ENCODE measurements around the gene NR3C2.

The NR3C2 gene

GRCh38 chr4:148258535-148258934 lies 183.7 kb downstream of the NR3C2 start:
- no peak overlapping the region for H3K9ac ChIP-seq (ENCODE audit: low read length)
- H3K9me3 ChIP-seq (ENCODE audit: low read length) = no peaks in the 10 kb centered on the region
- H3K27ac ChIP-seq (ENCODE audit: low read depth, low read length) = no peak overlapping the region
- no peak overlapping the region for H3K4me3 ChIP-seq (ENCODE audit: low read depth in 1 of 2, low read length in 2 of 2)
- H3K4me1 ChIP-seq (ENCODE audit: insufficient read depth, low read length) = peaks cover 32% of the 10 kb centered on the region
- H3K27me3 ChIP-seq (ENCODE audit: control insufficient read depth in 1 of 2, insufficient read depth in 2 of 2, low read length in 2 of 2) = no peaks in the 10 kb centered on the region
- H3K36me3 ChIP-seq (ENCODE audit: insufficient read depth, low read length) = no peaks in the 10 kb centered on the region

DNA sequence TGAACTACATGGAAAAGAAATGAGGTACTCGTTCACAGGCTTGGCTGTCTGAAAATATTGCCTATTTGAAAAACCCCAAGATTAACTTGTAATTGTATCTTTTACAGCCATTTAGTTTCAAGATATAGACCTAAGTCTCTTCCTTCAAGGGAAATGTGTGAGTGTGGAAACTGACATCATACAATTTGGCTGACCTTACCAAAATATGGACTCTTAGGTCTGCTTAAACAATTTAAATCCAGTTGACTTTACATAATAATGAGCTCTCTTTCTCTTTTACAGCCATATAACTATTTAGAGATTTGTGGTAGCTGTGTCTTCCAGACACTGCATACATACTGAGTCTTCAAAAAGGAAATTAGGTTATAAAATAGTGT lies 186.9 kb downstream of the NR3C2 start:
- no peak overlapping the region for H3K4me3 ChIP-seq (ENCODE audit: low read depth in 1 of 2, low read length in 2 of 2)
- no peaks in the 10 kb centered on the region for H3K9me3 ChIP-seq (ENCODE audit: low read length)
- no peaks in the 10 kb centered on the region for H3K36me3 ChIP-seq (ENCODE audit: insufficient read depth, low read length)
- H3K9ac ChIP-seq (ENCODE audit: low read length) = no peak overlapping the region
- no peaks in the 10 kb centered on the region for H3K27me3 ChIP-seq (ENCODE audit: control insufficient read depth in 1 of 2, insufficient read depth in 2 of 2, low read length in 2 of 2)
- no peak overlapping the region for H3K27ac ChIP-seq (ENCODE audit: low read depth, low read length)
- H3K4me1 ChIP-seq (ENCODE audit: insufficient read depth, low read length) = peaks cover 17% of the 10 kb centered on the region

GRCh38 chr4:148254621-148255343 lies 187.4 kb downstream of the NR3C2 start:
- Histone ChIP-seq H3K27ac (ENCODE audit: low read depth, low read length) (no peak overlapping the region), H3K9ac (ENCODE audit: low read length) (no peak overlapping the region), H3K9me3 (ENCODE audit: low read length) (no peaks in the 10 kb centered on the region), H3K4me1 (ENCODE audit: insufficient read depth, low read length) (peaks cover 17% of the 10 kb centered on the region), H3K27me3 (ENCODE audit: control insufficient read depth in 1 of 2, insufficient read depth in 2 of 2, low read length in 2 of 2) (no peaks in the 10 kb centered on the region), H3K36me3 (ENCODE audit: insufficient read depth, low read length) (no peaks in the 10 kb centered on the region), H3K4me3 (ENCODE audit: low read depth in 1 of 2, low read length in 2 of 2) (no peak overlapping the region)

GRCh38 chr4:148253768-148254167 lies 188.4 kb downstream of the NR3C2 start:
- Histone ChIP-seq H3K4me3 (ENCODE audit: low read depth in 1 of 2, low read length in 2 of 2) (no peak overlapping the region), H3K9ac (ENCODE audit: low read length) (no peak overlapping the region), H3K4me1 (ENCODE audit: insufficient read depth, low read length) (peaks cover 12% of the 10 kb centered on the region), H3K9me3 (ENCODE audit: low read length) (no peaks in the 10 kb centered on the region), H3K36me3 (ENCODE audit: insufficient read depth, low read length) (no peaks in the 10 kb centered on the region), H3K27me3 (ENCODE audit: control insufficient read depth in 1 of 2, insufficient read depth in 2 of 2, low read length in 2 of 2) (no peaks in the 10 kb centered on the region), H3K27ac (ENCODE audit: low read depth, low read length) (no peak overlapping the region)

GRCh38 chr4:148248824-148249223 lies 193.4 kb downstream of the NR3C2 start:
- H3K27me3 ChIP-seq (ENCODE audit: control insufficient read depth in 1 of 2, insufficient read depth in 2 of 2, low read length in 2 of 2) = no peaks in the 10 kb centered on the region
- no peaks in the 10 kb centered on the region for H3K9me3 ChIP-seq (ENCODE audit: low read length)
- H3K4me1 ChIP-seq (ENCODE audit: insufficient read depth, low read length) = no peaks in the 10 kb centered on the region
- H3K36me3 ChIP-seq (ENCODE audit: insufficient read depth, low read length) = no peaks in the 10 kb centered on the region
- no peak overlapping the region for H3K4me3 ChIP-seq (ENCODE audit: low read depth in 1 of 2, low read length in 2 of 2)
- no peak overlapping the region for H3K27ac ChIP-seq (ENCODE audit: low read depth, low read length)
- no peak overlapping the region for H3K9ac ChIP-seq (ENCODE audit: low read length)

GRCh38 chr4:148245015-148245414 lies 197.2 kb downstream of the NR3C2 start:
- Histone ChIP-seq H3K27ac (ENCODE audit: low read depth, low read length) (no peak overlapping the region), H3K4me1 (ENCODE audit: insufficient read depth, low read length) (no peaks in the 10 kb centered on the region), H3K4me3 (ENCODE audit: low read depth in 1 of 2, low read length in 2 of 2) (no peak overlapping the region)

DNA sequence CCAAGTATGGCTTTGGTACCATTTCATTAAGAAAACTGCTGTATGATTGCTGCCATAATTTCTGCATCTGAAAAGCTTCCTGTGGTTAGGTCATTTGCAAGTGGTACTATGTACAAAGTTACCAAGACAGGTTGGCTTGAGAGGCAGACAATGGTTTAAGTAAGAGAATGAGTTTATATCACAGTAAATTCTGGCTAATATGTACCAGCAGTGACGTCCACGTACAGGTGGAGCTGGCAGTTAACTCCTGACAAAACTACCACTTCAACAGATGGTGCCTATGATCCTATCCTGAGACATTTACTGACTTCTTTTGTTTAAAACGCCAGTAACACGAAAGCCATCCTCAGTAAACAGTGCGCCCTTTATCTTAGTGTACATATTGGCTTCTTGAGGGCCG lies 198.4 kb downstream of the NR3C2 start:
- no peak overlapping the region for H3K4me3 ChIP-seq (ENCODE audit: low read depth in 1 of 2, low read length in 2 of 2)
- no peaks in the 10 kb centered on the region for H3K9me3 ChIP-seq (ENCODE audit: low read length)
- H3K27ac ChIP-seq (ENCODE audit: low read depth, low read length) = no peak overlapping the region
- H3K9ac ChIP-seq (ENCODE audit: low read length) = no peak overlapping the region
- H3K27me3 ChIP-seq (ENCODE audit: control insufficient read depth in 1 of 2, insufficient read depth in 2 of 2, low read length in 2 of 2) = no peaks in the 10 kb centered on the region
- no peaks in the 10 kb centered on the region for H3K4me1 ChIP-seq (ENCODE audit: insufficient read depth, low read length)
- H3K36me3 ChIP-seq (ENCODE audit: insufficient read depth, low read length) = no peaks in the 10 kb centered on the region

More at GRCh38 chr4:148245015-148245414, 197.2 kb downstream of the NR3C2 start:
- Histone ChIP-seq H3K9ac (ENCODE audit: low read length) (no peak overlapping the region), H3K9me3 (ENCODE audit: low read length) (no peaks in the 10 kb centered on the region), H3K27me3 (ENCODE audit: control insufficient read depth in 1 of 2, insufficient read depth in 2 of 2, low read length in 2 of 2) (no peaks in the 10 kb centered on the region), H3K36me3 (ENCODE audit: insufficient read depth, low read length) (no peaks in the 10 kb centered on the region)

GRCh38 chr4:148240241-148240640 lies 202.0 kb downstream of the NR3C2 start:
- no peak overlapping the region for H3K27ac ChIP-seq (ENCODE audit: low read depth, low read length)
- no peaks in the 10 kb centered on the region for H3K27me3 ChIP-seq (ENCODE audit: control insufficient read depth in 1 of 2, insufficient read depth in 2 of 2, low read length in 2 of 2)
- H3K9ac ChIP-seq (ENCODE audit: low read length) = no peak overlapping the region
- no peaks in the 10 kb centered on the region for H3K36me3 ChIP-seq (ENCODE audit: insufficient read depth, low read length)
- H3K4me1 ChIP-seq (ENCODE audit: insufficient read depth, low read length) = no peaks in the 10 kb centered on the region
- no peak overlapping the region for H3K4me3 ChIP-seq (ENCODE audit: low read depth in 1 of 2, low read length in 2 of 2)
- H3K9me3 ChIP-seq (ENCODE audit: low read length) = no peaks in the 10 kb centered on the region

DNA sequence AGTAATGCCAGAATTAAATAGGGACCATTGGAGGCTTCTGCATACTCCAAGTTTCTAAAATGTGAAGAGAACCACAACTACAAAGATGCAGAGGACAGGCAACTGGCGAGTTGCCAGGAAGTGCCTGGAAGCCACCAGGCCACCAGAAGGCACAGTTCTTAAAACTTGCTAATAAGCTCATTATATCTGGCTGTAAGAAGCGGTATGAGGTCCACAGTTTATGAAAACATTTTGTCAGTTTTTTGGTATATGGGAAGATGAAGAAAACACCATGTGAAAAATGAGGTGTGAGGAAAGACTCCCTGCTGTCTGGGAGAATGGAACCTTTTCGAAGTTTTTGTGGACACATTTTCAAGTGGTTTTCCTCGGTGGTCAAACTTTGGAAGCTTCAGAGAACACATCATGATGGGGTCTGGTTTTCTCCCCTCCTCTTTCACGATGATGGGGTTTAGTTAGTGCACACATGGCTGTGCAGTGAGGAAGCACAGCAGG lies 202.7 kb downstream of the NR3C2 start:
- H3K4me1 ChIP-seq (ENCODE audit: insufficient read depth, low read length) = no peaks in the 10 kb centered on the region
- no peaks in the 10 kb centered on the region for H3K9me3 ChIP-seq (ENCODE audit: low read length)
- no peaks in the 10 kb centered on the region for H3K27me3 ChIP-seq (ENCODE audit: control insufficient read depth in 1 of 2, insufficient read depth in 2 of 2, low read length in 2 of 2)
- no peak overlapping the region for H3K27ac ChIP-seq (ENCODE audit: low read depth, low read length)
- no peak overlapping the region for H3K9ac ChIP-seq (ENCODE audit: low read length)
- no peaks in the 10 kb centered on the region for H3K36me3 ChIP-seq (ENCODE audit: insufficient read depth, low read length)
- H3K4me3 ChIP-seq (ENCODE audit: low read depth in 1 of 2, low read length in 2 of 2) = no peak overlapping the region

DNA sequence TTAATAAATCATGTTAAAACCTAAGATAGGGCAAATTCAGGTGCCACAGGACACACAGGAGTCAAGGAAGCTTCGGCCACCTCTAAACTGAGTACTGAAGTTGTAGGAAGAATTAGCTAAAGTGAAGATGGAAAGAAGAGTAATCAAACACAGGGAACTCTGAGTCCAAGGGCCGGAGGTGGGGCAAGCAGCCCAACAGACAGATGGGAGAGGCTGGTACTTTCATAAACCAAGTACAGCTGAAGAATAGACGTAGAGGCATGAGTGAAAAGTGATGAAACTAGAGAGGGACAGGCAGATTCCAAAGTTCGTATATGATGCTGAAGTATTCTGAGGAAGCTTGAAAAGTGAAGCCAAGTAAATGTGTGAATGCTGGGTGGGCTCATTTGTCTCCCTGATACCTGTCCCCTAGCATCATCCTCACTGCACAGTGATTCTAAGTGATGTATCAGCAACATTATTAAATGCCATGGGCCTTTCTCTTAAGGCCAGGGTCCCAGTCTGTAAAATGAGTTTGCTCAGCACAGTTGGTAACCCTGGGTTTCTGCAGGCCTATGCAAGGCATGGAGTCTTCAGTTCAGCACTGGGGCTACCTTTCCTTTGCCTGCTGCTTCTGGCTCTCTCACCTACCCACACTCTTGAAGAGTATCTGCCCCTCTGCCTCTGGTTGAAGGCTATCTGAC lies 203.3 kb downstream of the NR3C2 start:
- no peaks in the 10 kb centered on the region for H3K4me1 ChIP-seq (ENCODE audit: insufficient read depth, low read length)
- no peak overlapping the region for H3K9ac ChIP-seq (ENCODE audit: low read length)
- H3K9me3 ChIP-seq (ENCODE audit: low read length) = no peaks in the 10 kb centered on the region
- no peaks in the 10 kb centered on the region for H3K36me3 ChIP-seq (ENCODE audit: insufficient read depth, low read length)
- H3K27me3 ChIP-seq (ENCODE audit: control insufficient read depth in 1 of 2, insufficient read depth in 2 of 2, low read length in 2 of 2) = no peaks in the 10 kb centered on the region
- H3K27ac ChIP-seq (ENCODE audit: low read depth, low read length) = no peak overlapping the region
- H3K4me3 ChIP-seq (ENCODE audit: low read depth in 1 of 2, low read length in 2 of 2) = no peak overlapping the region

- no peaks in the 10 kb centered on the region for H3K9me3 ChIP-seq (ENCODE audit: low read length)
- H3K9ac ChIP-seq (ENCODE audit: low read length) = no peak overlapping the region
- H3K4me3 ChIP-seq (ENCODE audit: low read depth in 1 of 2, low read length in 2 of 2) = no peak overlapping the region
Measured at GRCh38 chr4:148238086-148238485, 204.1 kb downstream of the NR3C2 start.

DNA sequence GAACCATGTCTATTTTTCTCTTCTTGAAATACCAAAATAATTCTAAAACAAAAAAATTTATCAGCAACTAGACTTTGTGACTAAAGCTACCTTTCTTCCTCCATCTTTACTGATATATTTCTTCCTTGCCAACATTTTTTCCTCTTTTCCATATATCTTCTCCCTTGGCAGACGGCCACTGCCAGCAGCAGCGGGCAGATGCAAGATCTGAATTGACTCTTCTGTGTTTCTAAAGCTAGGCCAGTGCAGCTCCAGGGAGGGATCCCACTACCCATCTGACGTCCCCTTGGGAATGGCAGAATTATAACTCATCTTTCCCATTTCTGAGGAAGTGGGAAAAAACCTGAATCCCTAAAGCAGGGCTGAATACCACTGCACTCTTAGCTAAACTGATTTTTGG lies 206.4 kb downstream of the NR3C2 start:
- Histone ChIP-seq H3K9ac (ENCODE audit: low read length) (no peak overlapping the region), H3K4me1 (ENCODE audit: insufficient read depth, low read length) (no peaks in the 10 kb centered on the region), H3K36me3 (ENCODE audit: insufficient read depth, low read length) (no peaks in the 10 kb centered on the region), H3K27ac (ENCODE audit: low read depth, low read length) (no peak overlapping the region), H3K4me3 (ENCODE audit: low read depth in 1 of 2, low read length in 2 of 2) (no peak overlapping the region), H3K27me3 (ENCODE audit: control insufficient read depth in 1 of 2, insufficient read depth in 2 of 2, low read length in 2 of 2) (no peaks in the 10 kb centered on the region), H3K9me3 (ENCODE audit: low read length) (no peaks in the 10 kb centered on the region)

More at GRCh38 chr4:148238086-148238485, 204.1 kb downstream of the NR3C2 start:
- H3K36me3 ChIP-seq (ENCODE audit: insufficient read depth, low read length) = no peaks in the 10 kb centered on the region
- H3K4me1 ChIP-seq (ENCODE audit: insufficient read depth, low read length) = no peaks in the 10 kb centered on the region
- no peak overlapping the region for H3K27ac ChIP-seq (ENCODE audit: low read depth, low read length)
- no peaks in the 10 kb centered on the region for H3K27me3 ChIP-seq (ENCODE audit: control insufficient read depth in 1 of 2, insufficient read depth in 2 of 2, low read length in 2 of 2)

Data from muscle layer of colon (tissue), 2 donors.